Activated CD4-positive, alpha-beta memory T cell treated with anti-CD3 and anti-CD28 coated beads for 36 hours (primary cell): ENCODE measurements around the gene RASA3. TPM values are rescaled to one million over a fixed set of nuclear protein-coding genes. Genes with fewer than 3 reads are reported as not detected.
"Not testable (repeated sequence)": the region's sequence is repeated elsewhere in the genome, so short reads cannot be mapped to it uniquely, and the experiment has no call there.

Experiments
- CTCF ChIA-PET: fragments of 350-600 bp; sonication (Branson Sonifier 250); formaldehyde crosslinking; loops from one replicate; lab custom pipeline; 2021; ENCODE audit warnings: antibody characterized with exemption, inconsistent platforms; lab: Charles Lee
- POLR2A ChIA-PET: fragments of 350-600 bp; sonication (Branson Sonifier 250); formaldehyde crosslinking; loops from one replicate; lab custom pipeline; 2021; ENCODE audit warnings: antibody characterized with exemption; lab: Charles Lee
- DNase-seq: peaks from one replicate; pipeline ENCODE4 v3.0.0-alpha.2; 2020
- H3K27ac Mint-ChIP-seq: one replicate; pipeline ENCODE4 v1.8.0; 2021; ENCODE audit warnings: mixed read lengths
- H3K27me3 Mint-ChIP-seq: one replicate; pipeline ENCODE4 v1.8.0; 2021; ENCODE audit warnings: mixed read lengths
- H3K36me3 Mint-ChIP-seq: one replicate; pipeline ENCODE4 v1.8.0; 2021; ENCODE audit warnings: mixed read lengths
- H3K4me1 Mint-ChIP-seq: one replicate; pipeline ENCODE4 v1.8.0; 2021; ENCODE audit warnings: low read depth, mixed read lengths
- H3K4me3 Mint-ChIP-seq: one replicate; pipeline ENCODE4 v1.8.0; 2021; ENCODE audit warnings: mild to moderate bottlenecking, mixed read lengths
- H3K9me3 Mint-ChIP-seq: one replicate; pipeline ENCODE4 v1.8.0; 2021; ENCODE audit warnings: mixed read lengths
- intact Hi-C: fragments of 100-400 bp; cut with micrococcal nuclease; formaldehyde crosslinking; loops from one replicate; pipeline ENCODE4 v1.15.1; 2023
- total RNA-seq, 2 experiments: library from RNA; stranded (reverse); gene quantifications; one replicate each; pipeline ENCODE4 v1.2.3, GENCODE V29; 2021

Gene RASA3
- total RNA-seq, 2 experiments from 2014 or later, result 45.9 to 49.3 TPM

GRCh38 chr13:114104655-114105520 lies 27.5 kb downstream of the RASA3 start:
- POLR2A ChIA-PET, result no interaction called here
- no peak for DNase-seq
- Mint-ChIP-seq H3K27ac (peak overlapping the region; percentile 36), H3K36me3 (peaks cover 8% of the 10 kb centered on the region), H3K9me3 (peaks cover 3% of the 10 kb centered on the region), H3K27me3 (no peaks in the 10 kb centered on the region), H3K4me3 (no peak overlapping the region), H3K4me1 (peaks cover 75% of the 10 kb centered on the region)
- intact Hi-C loops, result no loop called here
- CTCF ChIA-PET, result no interaction called here

GRCh38 chr13:114103801-114104654 lies 28.4 kb downstream of the RASA3 start:
- CTCF ChIA-PET, result no interaction called here
- peaks cover 3% of the 10 kb centered on the region for H3K9me3 Mint-ChIP-seq
- peaks cover 68% of the 10 kb centered on the region for H3K4me1 Mint-ChIP-seq
- POLR2A ChIA-PET, result no interaction called here
- no peak for DNase-seq
- H3K27me3 Mint-ChIP-seq, result no peaks in the 10 kb centered on the region
- H3K27ac Mint-ChIP-seq, result peak overlapping the region; percentile 33
- H3K36me3 Mint-ChIP-seq, result peaks cover 4% of the 10 kb centered on the region
- intact Hi-C loops, result no loop called here
- H3K4me3 Mint-ChIP-seq, result no peak overlapping the region

- peaks cover 66% of the 10 kb centered on the region for H3K4me1 Mint-ChIP-seq
- H3K27ac Mint-ChIP-seq, CTCF ChIA-PET, H3K36me3 Mint-ChIP-seq, H3K27me3 Mint-ChIP-seq, H3K4me3 Mint-ChIP-seq, POLR2A ChIA-PET, DNase-seq, H3K9me3 Mint-ChIP-seq, intact Hi-C loops: not testable (repeated sequence)
These were observed 29.2 kb downstream of the RASA3 start for GRCh38 chr13:114103289-114103621.

- Mint-ChIP-seq H3K27me3 (no peaks in the 10 kb centered on the region), H3K36me3 (peaks cover 7% of the 10 kb centered on the region), H3K27ac (peak overlapping the region; percentile 3), H3K4me3 (no peak overlapping the region), H3K9me3 (peaks cover 3% of the 10 kb centered on the region), H3K4me1 (peaks cover 66% of the 10 kb centered on the region)
- CTCF ChIA-PET, result no interaction called here
- no peak for DNase-seq
- intact Hi-C loops, result no loop called here
- POLR2A ChIA-PET, result no interaction called here
These were observed 29.7 kb downstream of the RASA3 start for GRCh38 chr13:114102521-114103288.

- Mint-ChIP-seq H3K9me3 (peaks cover 3% of the 10 kb centered on the region), H3K4me3 (no peak overlapping the region), H3K36me3 (peaks cover 11% of the 10 kb centered on the region), H3K4me1 (peaks cover 67% of the 10 kb centered on the region), H3K27ac (peak overlapping the region; percentile 3), H3K27me3 (no peaks in the 10 kb centered on the region)
- ChIA-PET CTCF (no interaction called here), POLR2A (no interaction called here)
- intact Hi-C loops, result no loop called here
- no peak for DNase-seq
These were observed 30.3 kb downstream of the RASA3 start for GRCh38 chr13:114102131-114102520.

GRCh38 chr13:114101358-114102130 lies 30.9 kb downstream of the RASA3 start:
- peak overlapping the region; percentile 3 for H3K27ac Mint-ChIP-seq
- peaks cover 3% of the 10 kb centered on the region for H3K9me3 Mint-ChIP-seq
- intact Hi-C loops, result no loop called here
- CTCF ChIA-PET, result no interaction called here
- H3K36me3 Mint-ChIP-seq, result peaks cover 17% of the 10 kb centered on the region
- H3K27me3 Mint-ChIP-seq, result no peaks in the 10 kb centered on the region
- peaks cover 67% of the 10 kb centered on the region for H3K4me1 Mint-ChIP-seq
- POLR2A ChIA-PET, result no interaction called here
- H3K4me3 Mint-ChIP-seq, result no peak overlapping the region
- no peak for DNase-seq

- H3K36me3 Mint-ChIP-seq, result peaks cover 21% of the 10 kb centered on the region
- intact Hi-C loops, result no loop called here
- H3K9me3 Mint-ChIP-seq, result peaks cover 12% of the 10 kb centered on the region
- H3K27me3 Mint-ChIP-seq, result no peaks in the 10 kb centered on the region
- H3K4me1 Mint-ChIP-seq, result peaks cover 69% of the 10 kb centered on the region
- DNase-seq, result no peak
- POLR2A ChIA-PET, result no interaction called here
- H3K4me3 Mint-ChIP-seq, result no peak overlapping the region
- peak overlapping the region; percentile 67 for H3K27ac Mint-ChIP-seq
- CTCF ChIA-PET, result no interaction called here
These were observed 31.7 kb downstream of the RASA3 start for GRCh38 chr13:114100446-114101357.

GRCh38 chr13:114099918-114100445 lies 32.4 kb downstream of the RASA3 start:
- Mint-ChIP-seq H3K36me3 (peaks cover 26% of the 10 kb centered on the region), H3K4me3 (no peak overlapping the region), H3K27ac (peak overlapping the region; percentile 79), H3K9me3 (peaks cover 17% of the 10 kb centered on the region), H3K4me1 (peaks cover 69% of the 10 kb centered on the region), H3K27me3 (no peaks in the 10 kb centered on the region)
- POLR2A ChIA-PET, result no interaction called here
- intact Hi-C loops, result no loop called here
- no peak for DNase-seq
- CTCF ChIA-PET, result no interaction called here

- Mint-ChIP-seq H3K4me3 (no peak overlapping the region), H3K9me3 (peaks cover 19% of the 10 kb centered on the region), H3K36me3 (peaks cover 29% of the 10 kb centered on the region), H3K4me1 (peaks cover 65% of the 10 kb centered on the region), H3K27ac (no peak overlapping the region), H3K27me3 (no peaks in the 10 kb centered on the region)
- peak; percentile 39 for DNase-seq
- POLR2A ChIA-PET, result interaction anchor here (0.6 kb wide), 1 partner anchor 890 kb away, joined by 3 read pairs; the partner anchor contains the start of gene CUL4A
- intact Hi-C loops, result no loop called here
- CTCF ChIA-PET, result no interaction called here
These were observed 33.2 kb downstream of the RASA3 start for GRCh38 chr13:114099191-114099590.

- peaks cover 35% of the 10 kb centered on the region for H3K36me3 Mint-ChIP-seq
These were observed 33.8 kb downstream of the RASA3 start for GRCh38 chr13:114098689-114099056.

More at GRCh38 chr13:114098689-114099056, 33.8 kb downstream of the RASA3 start:
- Mint-ChIP-seq H3K4me1 (peaks cover 68% of the 10 kb centered on the region), H3K27ac (peak overlapping the region; percentile 71), H3K9me3 (peaks cover 24% of the 10 kb centered on the region)
- POLR2A ChIA-PET, result interaction anchor here (0.6 kb wide), 1 partner anchor 889 kb away, joined by 3 read pairs; the partner anchor contains the start of gene CUL4A
- H3K27me3 Mint-ChIP-seq, DNase-seq, intact Hi-C loops, H3K4me3 Mint-ChIP-seq, CTCF ChIA-PET: not testable (repeated sequence)
